WI38 (cell line): ENCODE measurements around the gene ANKDD1A.

ENCODE experiments used
- H3K4me3 ChIP-seq: 2 replicates; pipeline ENCODE4 v1.5.1; 2011; ENCODE audit warnings: low read depth, mild to moderate bottlenecking, control low read depth, low read length
- TF ChIP-seq, protein P1 (sequence below): IDR thresholded peaks from 2 replicates; pipeline ENCODE4 v1.5.1; 2012; ENCODE audit warnings: low read depth, mild to moderate bottlenecking, control low read depth, low read length

The ANKDD1A gene

DNA sequence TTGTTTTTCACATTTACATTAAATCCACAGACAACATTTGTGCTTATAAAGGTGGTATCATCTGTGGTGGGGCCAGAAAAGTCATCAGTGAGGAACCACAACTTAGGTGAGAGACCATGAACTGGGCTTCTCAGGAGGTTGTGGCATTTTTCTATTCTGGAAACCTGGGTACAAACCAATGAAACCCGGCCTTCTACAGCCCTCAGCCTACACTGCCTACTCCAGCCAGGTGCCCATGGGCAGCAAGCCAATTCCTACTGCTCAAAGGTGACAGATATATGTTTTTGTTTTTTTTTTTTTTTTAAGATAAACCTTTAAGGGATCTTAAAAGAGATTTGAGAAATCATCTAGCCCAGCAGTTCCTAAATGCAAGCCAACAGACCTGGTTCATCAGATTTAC, 57.7 kb downstream of the ANKDD1A start:
- no peak overlapping the region for H3K4me3 ChIP-seq
- TF ChIP-seq, protein P1, sequence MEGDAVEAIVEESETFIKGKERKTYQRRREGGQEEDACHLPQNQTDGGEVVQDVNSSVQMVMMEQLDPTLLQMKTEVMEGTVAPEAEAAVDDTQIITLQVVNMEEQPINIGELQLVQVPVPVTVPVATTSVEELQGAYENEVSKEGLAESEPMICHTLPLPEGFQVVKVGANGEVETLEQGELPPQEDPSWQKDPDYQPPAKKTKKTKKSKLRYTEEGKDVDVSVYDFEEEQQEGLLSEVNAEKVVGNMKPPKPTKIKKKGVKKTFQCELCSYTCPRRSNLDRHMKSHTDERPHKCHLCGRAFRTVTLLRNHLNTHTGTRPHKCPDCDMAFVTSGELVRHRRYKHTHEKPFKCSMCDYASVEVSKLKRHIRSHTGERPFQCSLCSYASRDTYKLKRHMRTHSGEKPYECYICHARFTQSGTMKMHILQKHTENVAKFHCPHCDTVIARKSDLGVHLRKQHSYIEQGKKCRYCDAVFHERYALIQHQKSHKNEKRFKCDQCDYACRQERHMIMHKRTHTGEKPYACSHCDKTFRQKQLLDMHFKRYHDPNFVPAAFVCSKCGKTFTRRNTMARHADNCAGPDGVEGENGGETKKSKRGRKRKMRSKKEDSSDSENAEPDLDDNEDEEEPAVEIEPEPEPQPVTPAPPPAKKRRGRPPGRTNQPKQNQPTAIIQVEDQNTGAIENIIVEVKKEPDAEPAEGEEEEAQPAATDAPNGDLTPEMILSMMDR, result no peak

DNA sequence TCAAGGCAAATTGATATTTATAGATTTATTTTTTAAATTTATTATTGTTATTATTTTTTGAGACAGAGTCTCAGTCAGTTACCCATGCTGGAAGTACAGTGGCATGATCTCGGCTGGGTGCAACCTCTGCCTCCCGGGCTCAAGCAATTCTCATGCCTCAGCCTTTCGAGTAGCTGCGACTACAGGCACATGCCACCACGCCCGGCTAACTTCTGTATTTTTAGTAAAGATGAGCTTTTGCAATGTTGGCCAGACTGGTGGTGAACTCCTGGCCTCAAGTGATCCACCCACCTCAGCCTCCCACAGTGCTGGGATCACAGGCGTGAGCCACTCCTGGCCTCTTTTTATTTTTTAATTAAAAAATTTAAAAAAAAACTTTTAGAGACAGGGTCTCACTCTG, 59.0 kb downstream of the ANKDD1A start:
- no peak overlapping the region for H3K4me3 ChIP-seq
- TF ChIP-seq, protein P1, result no peak

DNA sequence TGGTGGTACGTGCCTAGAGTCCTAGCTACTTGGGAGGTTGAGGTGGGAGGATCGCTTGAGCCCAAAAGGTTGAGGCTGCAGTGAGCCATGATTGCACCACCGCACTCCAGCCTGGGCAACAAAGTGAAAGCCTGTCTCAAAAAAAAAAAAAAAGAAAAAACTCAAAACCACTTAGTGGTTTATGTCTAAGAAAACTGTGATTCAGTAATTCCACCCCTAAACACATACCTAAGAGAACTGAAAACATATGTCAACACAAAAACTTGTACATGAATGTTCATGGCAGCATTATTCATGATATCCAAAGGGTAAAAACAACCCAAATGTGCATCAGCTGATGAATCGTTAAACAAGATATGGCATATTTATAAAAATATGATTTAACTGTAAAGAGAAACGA, 63.7 kb downstream of the ANKDD1A start:
- TF ChIP-seq, protein P1, result no peak
- H3K4me3 ChIP-seq, result no peak overlapping the region

DNA sequence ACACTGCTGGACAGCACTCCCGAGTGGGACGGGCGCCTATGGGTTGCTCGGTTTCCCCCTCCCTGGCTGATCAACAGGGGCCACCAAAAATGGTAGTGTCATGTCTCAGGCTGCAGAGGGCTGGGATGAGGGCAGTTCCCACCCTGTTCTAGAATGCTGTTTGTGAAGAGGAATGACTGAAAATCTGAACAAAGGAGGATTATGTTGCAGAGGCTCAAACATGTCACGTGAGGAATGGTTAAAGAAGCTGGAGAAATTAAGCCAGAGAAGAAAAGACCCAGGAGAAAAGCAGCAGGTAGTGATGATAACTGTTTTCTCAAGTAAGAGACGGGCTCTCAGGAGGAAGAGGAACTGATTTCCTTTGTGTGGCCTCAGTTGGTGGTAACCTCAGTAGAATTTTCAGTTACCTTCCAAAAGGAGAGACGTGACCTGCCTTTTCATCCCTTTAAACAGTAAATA, 67.6 kb downstream of the ANKDD1A start:
- TF ChIP-seq, protein P1, result no peak
- no peak overlapping the region for H3K4me3 ChIP-seq

DNA sequence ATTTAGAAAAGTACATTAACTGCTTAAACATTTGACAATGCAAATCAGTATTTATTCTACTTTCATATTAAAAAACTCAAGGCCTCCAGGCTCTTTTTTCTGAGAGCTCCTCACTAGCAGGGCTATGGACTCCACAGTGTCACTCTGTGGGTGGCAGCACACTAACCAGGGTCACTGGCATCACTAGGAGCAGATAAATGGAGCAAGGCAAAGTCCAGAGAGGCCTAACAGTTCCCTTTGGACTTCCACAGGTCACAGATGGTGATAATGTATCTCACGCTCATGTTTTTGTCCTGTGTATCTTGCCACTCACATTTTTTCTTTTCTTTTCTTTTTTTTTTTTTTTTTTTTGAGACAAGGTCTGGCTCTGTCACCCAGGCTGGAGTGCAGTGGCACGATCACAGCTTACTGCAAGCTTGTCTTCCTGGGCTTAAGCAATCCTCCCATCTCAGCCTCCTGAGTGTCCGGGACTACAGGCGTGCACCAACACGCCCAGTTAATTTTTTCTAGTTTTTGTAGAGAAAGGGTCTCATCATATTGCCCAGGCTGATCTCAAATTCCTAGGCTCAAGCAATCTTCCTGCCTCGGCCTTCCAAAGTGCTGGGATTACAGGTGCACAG, 70.2 kb downstream of the ANKDD1A start:
- TF ChIP-seq, protein P1, result no peak
- no peak overlapping the region for H3K4me3 ChIP-seq

DNA sequence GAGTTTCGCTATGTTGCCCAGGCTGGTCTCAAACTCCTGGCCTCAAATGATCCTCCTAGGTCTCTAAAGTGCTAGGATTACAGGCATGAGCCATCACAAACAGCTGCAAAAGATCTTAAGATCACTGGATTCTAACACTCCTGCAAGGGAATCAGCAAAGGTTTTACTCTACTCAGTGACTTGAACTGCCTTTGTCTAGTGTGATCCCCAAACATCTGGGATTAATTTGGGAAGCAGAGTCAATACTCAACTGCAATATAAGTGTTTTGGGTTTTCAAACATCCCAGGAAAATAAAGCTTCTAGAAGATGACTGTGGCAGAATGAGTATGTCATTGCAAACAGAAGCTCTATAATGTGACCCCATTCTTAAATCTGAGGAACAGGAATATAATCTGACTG, 70.8 kb downstream of the ANKDD1A start:
- H3K4me3 ChIP-seq, result no peak overlapping the region
- TF ChIP-seq, protein P1, result no peak

DNA sequence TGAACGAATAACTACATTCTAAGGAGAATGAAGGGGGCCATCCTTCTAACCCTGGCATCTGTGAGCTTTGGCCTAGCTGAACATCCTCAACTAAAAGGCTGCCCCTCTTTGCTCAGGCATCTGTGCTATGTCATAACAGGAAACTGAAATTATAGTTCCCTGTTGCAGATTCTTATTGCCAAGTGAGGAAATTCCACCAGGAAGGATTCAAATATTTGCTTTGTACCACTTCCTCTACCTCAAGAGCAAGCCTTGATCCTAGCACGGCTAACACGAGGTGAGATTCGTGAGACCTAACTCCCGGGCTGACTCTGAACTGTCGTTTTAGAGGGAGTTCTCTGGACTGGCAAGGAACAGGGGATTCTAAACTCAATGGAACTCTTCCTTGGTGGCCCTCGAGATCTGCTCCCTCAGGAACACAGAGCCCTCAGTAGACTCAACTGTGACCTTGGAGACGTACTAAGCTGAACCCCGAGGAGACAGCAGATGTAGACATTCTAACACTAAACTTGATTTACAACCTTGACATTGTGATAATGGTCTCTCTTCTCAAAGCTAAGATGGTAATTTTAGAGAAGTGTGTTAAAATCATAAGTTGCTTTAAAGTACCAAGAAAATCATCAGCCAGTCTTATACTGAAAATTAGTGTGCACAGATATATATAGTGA, 73.8 kb downstream of the ANKDD1A start:
- TF ChIP-seq, protein P1, result no peak
- H3K4me3 ChIP-seq, result no peak overlapping the region
